NCI-H2029 (cell line): ENCODE results near the gene PAGE5.

ENCODE experiments used
- DNase-seq: peaks from one replicate; lab custom pipeline; 2025; lab: John Stamatoyannopoulos, UW

Gene PAGE5, protein sequence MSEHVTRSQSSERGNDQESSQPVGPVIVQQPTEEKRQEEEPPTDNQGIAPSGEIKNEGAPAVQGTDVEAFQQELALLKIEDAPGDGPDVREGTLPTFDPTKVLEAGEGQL

GRCh38 chrX:55220119-55220794, at the start of gene PAGE5:
PAGE5 (plus strand) TSS chrX:55220346; CDS start chrX:55221383, 1,037 bp downstream.
- DNase-seq, result no peak

- DNase-seq, result no peak
Measured at GRCh38 chrX:55187281-55187680, 32.9 kb upstream of the PAGE5 start.

DNA sequence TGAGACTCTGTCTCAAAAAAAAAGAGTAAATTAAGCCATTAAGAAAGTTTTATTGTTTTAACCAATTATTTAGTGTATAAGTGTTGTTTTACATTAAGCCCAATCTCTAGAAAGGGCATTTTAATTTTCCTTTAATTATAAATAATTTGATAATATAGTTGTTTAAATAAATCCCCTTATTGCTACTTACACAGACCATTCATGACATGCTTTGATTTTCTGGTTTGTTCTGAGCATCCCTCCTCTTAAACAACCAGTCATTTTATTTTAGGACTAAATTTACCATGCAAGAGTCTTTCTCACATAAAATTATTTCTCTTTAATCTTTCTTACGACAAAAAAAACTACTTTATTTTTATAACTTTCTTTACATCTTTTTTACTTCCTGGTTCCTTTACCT, 23.5 kb upstream of the PAGE5 start:
- DNase-seq, result no peak

DNA sequence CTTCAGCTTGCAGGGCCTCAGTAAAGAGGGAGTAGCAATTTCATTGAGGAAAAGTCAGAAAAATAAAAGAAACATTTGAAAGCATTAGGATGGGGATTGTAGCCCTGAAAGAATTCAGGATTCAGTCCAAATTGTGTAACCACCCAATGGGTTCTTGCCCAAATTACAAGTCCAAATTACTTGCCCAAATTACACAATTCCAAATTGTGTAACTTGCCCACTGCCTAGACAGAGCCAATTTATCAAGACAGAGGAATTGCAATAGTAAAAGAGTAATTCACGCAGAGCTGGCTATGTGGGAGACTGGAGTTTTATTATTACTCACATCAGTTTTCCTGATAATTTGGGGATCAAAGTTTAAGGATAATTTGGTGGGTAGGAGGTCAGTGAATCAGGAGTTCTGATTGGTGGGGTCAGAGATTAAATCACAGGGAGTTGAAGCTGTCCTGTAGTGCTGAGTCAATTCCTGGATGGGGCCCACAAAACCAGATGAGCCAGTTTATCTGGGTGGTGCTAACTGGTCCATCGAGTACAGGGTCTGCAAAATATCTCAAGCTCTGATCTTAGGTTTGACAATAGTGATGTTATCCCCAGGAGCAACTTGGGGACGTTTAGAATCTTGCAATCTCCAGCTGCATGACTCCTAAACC, 18.1 kb upstream of the PAGE5 start:
- no peak for DNase-seq

DNA sequence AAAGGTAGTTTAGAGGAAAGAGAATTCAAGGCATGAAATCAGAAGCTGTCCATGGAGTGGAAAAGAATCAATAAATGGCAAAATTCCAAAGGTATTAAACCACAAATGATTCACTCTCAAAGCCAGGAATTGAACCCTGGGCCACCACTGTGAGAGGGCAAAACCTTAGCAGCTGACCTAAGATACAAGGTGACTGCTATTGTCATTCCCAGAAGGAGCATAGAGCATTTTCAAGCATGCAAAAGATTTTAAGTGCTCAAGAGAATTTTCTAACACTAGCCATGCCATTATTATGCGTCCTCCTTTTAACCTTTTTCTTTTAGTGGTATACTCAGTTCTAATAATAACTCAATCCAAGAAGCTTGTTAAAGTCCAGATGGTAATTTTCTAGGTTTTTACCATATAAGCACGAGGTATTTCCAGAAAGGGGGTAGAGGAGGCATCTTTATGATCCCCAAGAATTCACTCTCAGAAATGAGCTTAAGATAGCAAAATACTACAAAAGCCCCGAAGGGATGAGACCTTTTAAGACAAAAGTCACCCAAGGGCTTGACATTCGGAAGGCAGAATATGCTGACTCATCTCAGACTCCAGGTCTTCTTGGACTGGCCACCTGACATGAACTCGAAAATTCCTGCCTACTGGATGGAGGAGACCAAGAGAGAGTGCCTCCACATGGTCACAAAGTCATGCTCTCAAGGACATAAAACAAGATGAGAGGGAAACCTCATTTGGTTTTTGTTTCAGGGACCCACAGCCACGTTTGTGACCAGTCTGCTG, 13.8 kb upstream of the PAGE5 start:
- no peak for DNase-seq

GRCh38 chrX:55210931-55211677, 9.0 kb upstream of the PAGE5 start:
- DNase-seq, result no peak

DNA sequence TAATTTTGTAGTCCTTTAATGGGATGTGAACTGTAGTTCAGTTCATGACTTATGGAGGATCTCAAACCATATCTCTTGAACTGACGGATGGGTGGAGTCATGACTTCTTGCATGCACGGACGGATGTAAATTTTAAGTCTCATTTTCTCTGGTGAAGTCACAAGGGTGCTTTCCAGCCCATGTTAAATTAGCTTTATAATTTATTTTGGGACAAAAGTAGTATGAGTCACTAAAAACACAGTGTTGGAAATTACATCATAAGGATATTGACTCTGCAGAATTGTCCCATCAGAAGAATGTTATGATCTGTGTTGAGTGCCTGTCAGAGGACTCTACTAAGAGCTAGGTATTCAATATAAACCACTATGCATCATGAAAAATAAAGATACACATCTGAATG, 6.8 kb upstream of the PAGE5 start:
- no peak for DNase-seq

GRCh38 chrX:55240788-55241340, 20.7 kb downstream of the PAGE5 start:
- no peak for DNase-seq

GRCh38 chrX:55253528-55253927, 33.4 kb downstream of the PAGE5 start:
- no peak for DNase-seq

GRCh38 chrX:55260806-55261205, 40.7 kb downstream of the PAGE5 start:
- DNase-seq, result no peak

- no peak for DNase-seq
Measured at GRCh38 chrX:55264816-55265215, 44.7 kb downstream of the PAGE5 start, which contains the start of gene PAGE3. PAGE3 (minus strand) TSS chrX:55264916; CDS start chrX:55263903, 1,013 bp downstream.
